ENCODE measurements around the gene CECR2.

DNA sequence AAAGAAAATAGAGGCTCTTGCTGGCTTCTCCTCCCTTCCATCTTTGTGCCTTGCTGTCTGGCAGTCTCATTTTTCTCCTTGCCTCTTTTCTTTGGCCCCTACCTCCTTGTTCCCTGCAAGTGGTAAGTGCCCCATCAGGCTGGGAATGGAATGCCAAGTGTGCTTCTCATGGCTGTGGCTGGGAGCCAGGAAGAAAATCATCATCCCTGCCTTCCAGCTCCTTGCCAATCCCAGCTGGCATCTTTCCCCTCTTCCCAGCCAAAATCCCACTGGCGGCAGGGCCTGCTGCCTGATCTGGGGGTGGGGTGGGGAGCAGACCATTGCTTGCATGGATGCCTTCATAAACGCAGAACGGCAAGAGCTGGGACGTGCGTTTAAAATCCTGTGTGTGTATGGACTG, 167.0 kb downstream of the CECR2 start:
- no peak for TF ChIP-seq POLR2AphosphoS5 (IDR thresholded peaks at IDR 0.05; ENCODE audit: low read depth, low read length)
- TF ChIP-seq NRF1 (IDR thresholded peaks at IDR 0.05; ENCODE audit: low read depth, low read length): no peak
- TF ChIP-seq, protein P1, sequence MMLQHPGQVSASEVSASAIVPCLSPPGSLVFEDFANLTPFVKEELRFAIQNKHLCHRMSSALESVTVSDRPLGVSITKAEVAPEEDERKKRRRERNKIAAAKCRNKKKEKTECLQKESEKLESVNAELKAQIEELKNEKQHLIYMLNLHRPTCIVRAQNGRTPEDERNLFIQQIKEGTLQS (IDR thresholded peaks at IDR 0.05; ENCODE audit: insufficient read depth, low read depth, low read length): no peak
- TF ChIP-seq YY1 (IDR thresholded peaks at IDR 0.05; ENCODE audit: low read depth, low read length): no peak
- TF ChIP-seq MAFK (IDR thresholded peaks at IDR 0.05; ENCODE audit: low read depth, low read length): no peak
- TF ChIP-seq, protein P2, sequence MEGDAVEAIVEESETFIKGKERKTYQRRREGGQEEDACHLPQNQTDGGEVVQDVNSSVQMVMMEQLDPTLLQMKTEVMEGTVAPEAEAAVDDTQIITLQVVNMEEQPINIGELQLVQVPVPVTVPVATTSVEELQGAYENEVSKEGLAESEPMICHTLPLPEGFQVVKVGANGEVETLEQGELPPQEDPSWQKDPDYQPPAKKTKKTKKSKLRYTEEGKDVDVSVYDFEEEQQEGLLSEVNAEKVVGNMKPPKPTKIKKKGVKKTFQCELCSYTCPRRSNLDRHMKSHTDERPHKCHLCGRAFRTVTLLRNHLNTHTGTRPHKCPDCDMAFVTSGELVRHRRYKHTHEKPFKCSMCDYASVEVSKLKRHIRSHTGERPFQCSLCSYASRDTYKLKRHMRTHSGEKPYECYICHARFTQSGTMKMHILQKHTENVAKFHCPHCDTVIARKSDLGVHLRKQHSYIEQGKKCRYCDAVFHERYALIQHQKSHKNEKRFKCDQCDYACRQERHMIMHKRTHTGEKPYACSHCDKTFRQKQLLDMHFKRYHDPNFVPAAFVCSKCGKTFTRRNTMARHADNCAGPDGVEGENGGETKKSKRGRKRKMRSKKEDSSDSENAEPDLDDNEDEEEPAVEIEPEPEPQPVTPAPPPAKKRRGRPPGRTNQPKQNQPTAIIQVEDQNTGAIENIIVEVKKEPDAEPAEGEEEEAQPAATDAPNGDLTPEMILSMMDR (IDR thresholded peaks at IDR 0.05; ENCODE audit: control extremely low read depth in 1 of 3, insufficient read depth in 1 of 3, low read depth in 1 of 3, low read length in 3 of 3): no peak
- no peak for TF ChIP-seq RNF2 (IDR thresholded peaks at IDR 0.05; ENCODE audit: borderline replicate concordance, low read depth, low read length, missing control alignments, poor library complexity, severe bottlenecking)
- TF ChIP-seq, protein P3, sequence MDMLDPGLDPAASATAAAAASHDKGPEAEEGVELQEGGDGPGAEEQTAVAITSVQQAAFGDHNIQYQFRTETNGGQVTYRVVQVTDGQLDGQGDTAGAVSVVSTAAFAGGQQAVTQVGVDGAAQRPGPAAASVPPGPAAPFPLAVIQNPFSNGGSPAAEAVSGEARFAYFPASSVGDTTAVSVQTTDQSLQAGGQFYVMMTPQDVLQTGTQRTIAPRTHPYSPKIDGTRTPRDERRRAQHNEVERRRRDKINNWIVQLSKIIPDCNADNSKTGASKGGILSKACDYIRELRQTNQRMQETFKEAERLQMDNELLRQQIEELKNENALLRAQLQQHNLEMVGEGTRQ (IDR thresholded peaks at IDR 0.05; ENCODE audit: low read length): no peak
- TF ChIP-seq SIN3A (conservative IDR thresholded peaks at IDR 0.05 in 1 of 2, IDR thresholded peaks at IDR 0.05 in 1 of 2; ENCODE audit: low read depth in 1 of 2, low read length in 2 of 2): no peak
- no peak for TF ChIP-seq SP1 (IDR thresholded peaks at IDR 0.05; ENCODE audit: low read depth, low read length)
- no peak for TF ChIP-seq KDM1A (IDR thresholded peaks at IDR 0.05; ENCODE audit: borderline replicate concordance, low read length)
